HEK293 (cell line): Measurements from ENCODE around the gene TMEM151B.

Experiments
- CTCF ChIA-PET: fragments of 350-600 bp; formaldehyde crosslinking; extraction: SDS; loops from one replicate; lab custom pipeline; 2021; ENCODE audit warnings: antibody characterized with exemption; lab: Yijun Ruan, JAX
- POLR2A ChIA-PET: fragments of 300-600 bp; formaldehyde crosslinking; extraction: SDS; loops from one replicate; lab custom pipeline; 2020; ENCODE audit warnings: antibody characterized with exemption, inconsistent platforms; lab: Yijun Ruan, JAX
- H3K27ac ChIP-seq: fragments of 200-500 bp; sonication (Bioruptor generic); 2 replicates; pipeline ENCODE4 v1.5.1; 2014; ENCODE audit warnings: low read depth, low read length, control low read depth, inconsistent platforms; ENCODE audit errors: extremely low read depth
- H3K36me3 ChIP-seq, 2 experiments: fragments of 200-500 bp in 1 of 2; sonication (Bioruptor generic) in 1 of 2; 1 replicate in 1 of 2; 2 replicates in 1 of 2; pipeline ENCODE4 v1.5.1; 2014 to 2017; ENCODE audit warnings: inconsistent platforms in 2 of 2, low read length in 2 of 2; ENCODE audit not compliant: control insufficient read depth in 2 of 2, insufficient read depth in 1 of 2
- H3K4me1 ChIP-seq: fragments of 200-500 bp; sonication (Bioruptor generic); 2 replicates; pipeline ENCODE4 v1.5.1; 2014; ENCODE audit warnings: mild to moderate bottlenecking, low read length, inconsistent platforms; ENCODE audit not compliant: control insufficient read depth, insufficient read depth
- H3K4me3 ChIP-seq: 2 replicates; pipeline ENCODE4 v1.5.1; 2011; ENCODE audit warnings: low read depth, mild to moderate bottlenecking, control low read depth, low read length, moderate library complexity
- H3K9me3 ChIP-seq: fragments of 200-500 bp; sonication (Bioruptor generic); 2 replicates; pipeline ENCODE4 v1.5.1; 2014; ENCODE audit warnings: low read depth, low read length, inconsistent platforms; ENCODE audit not compliant: control insufficient read depth, insufficient read depth
- GLIS2 ChIP-seq: fragments of 450-650 bp; formaldehyde crosslinking; IDR thresholded peaks from 2 replicates; pipeline ENCODE4 v1.5.1; 2016; ENCODE audit warnings: missing biosample characterization, missing genetic modification characterization
- IKZF3 ChIP-seq: fragments of 450-650 bp; IDR thresholded peaks from 2 replicates; pipeline ENCODE4 v1.5.0; 2018; ENCODE audit warnings: missing biosample characterization, mild to moderate bottlenecking, missing genetic modification characterization, moderate library complexity
- SETDB1 ChIP-seq: IDR thresholded peaks from one replicate; pipeline ENCODE4 v1.6.1; 2017; ENCODE audit warnings: mild to moderate bottlenecking, low read length, moderate library complexity, mixed read lengths; ENCODE audit not compliant: insufficient read length
- SP2 ChIP-seq: fragments of 450-650 bp; formaldehyde crosslinking; IDR thresholded peaks from 2 replicates; pipeline ENCODE4 v1.5.1; 2016; ENCODE audit warnings: missing biosample characterization, missing genetic modification characterization
- ZNF23 ChIP-seq: fragments of 450-650 bp; formaldehyde crosslinking; IDR thresholded peaks from 2 replicates; pipeline ENCODE4 v1.5.1; 2016; ENCODE audit warnings: missing biosample characterization, missing genetic modification characterization, borderline replicate concordance
- ZNF274 ChIP-seq, 2 experiments: fragments of 200-500 bp in 1 of 2; fragments of 450-650 bp in 1 of 2; sonication (Bioruptor generic) in 1 of 2; formaldehyde crosslinking in 1 of 2; IDR thresholded peaks; 2 replicates each; pipeline versions ENCODE4 v1.5.1 to v1.6.1; 2014 to 2016; ENCODE audit warnings: borderline replicate concordance in 1 of 2, inconsistent platforms in 1 of 2, low read length in 1 of 2, missing biosample characterization in 1 of 2, missing genetic modification characterization in 1 of 2
- ZNF555 ChIP-seq: fragments of 450-650 bp; formaldehyde crosslinking; conservative IDR thresholded peaks from 2 replicates; pipeline ENCODE4 v1.5.1; 2017; ENCODE audit warnings: missing biosample characterization, mild to moderate bottlenecking, missing genetic modification characterization, inconsistent platforms
- ZNF792 ChIP-seq: fragments of 450-650 bp; formaldehyde crosslinking; IDR thresholded peaks from 2 replicates; pipeline ENCODE4 v1.5.1; 2016; ENCODE audit warnings: missing biosample characterization, missing genetic modification characterization
- TF ChIP-seq, protein P1 (sequence below): fragments of 450-650 bp; formaldehyde crosslinking; IDR thresholded peaks from 2 replicates; pipeline ENCODE4 v1.5.1; 2017; ENCODE audit warnings: missing biosample characterization, missing genetic modification characterization
- TF ChIP-seq, protein P2 (sequence below): fragments of 450-650 bp; formaldehyde crosslinking; IDR thresholded peaks from 2 replicates; pipeline ENCODE4 v1.5.1; 2016; ENCODE audit warnings: missing biosample characterization, missing genetic modification characterization
- TF ChIP-seq, protein P3 (sequence below): fragments of 450-650 bp; formaldehyde crosslinking; IDR thresholded peaks from 2 replicates; pipeline ENCODE4 v1.5.1; 2016; ENCODE audit warnings: missing biosample characterization, missing genetic modification characterization, borderline replicate concordance
- TF ChIP-seq, protein P4 (sequence below): fragments of 450-650 bp; formaldehyde crosslinking; IDR thresholded peaks from 2 replicates; pipeline ENCODE4 v1.5.1; 2016; ENCODE audit warnings: missing biosample characterization, missing genetic modification characterization
- TF ChIP-seq, protein P5 (sequence below): fragments of 450-650 bp; formaldehyde crosslinking; IDR thresholded peaks from 2 replicates; pipeline ENCODE4 v1.5.1; 2016; ENCODE audit warnings: missing biosample characterization, missing genetic modification characterization
- TF ChIP-seq, protein P6 (sequence below): fragments of 450-650 bp; formaldehyde crosslinking; IDR thresholded peaks from 2 replicates; pipeline ENCODE4 v1.5.1; 2016; ENCODE audit warnings: missing biosample characterization, missing genetic modification characterization

TMEM151B gene

DNA sequence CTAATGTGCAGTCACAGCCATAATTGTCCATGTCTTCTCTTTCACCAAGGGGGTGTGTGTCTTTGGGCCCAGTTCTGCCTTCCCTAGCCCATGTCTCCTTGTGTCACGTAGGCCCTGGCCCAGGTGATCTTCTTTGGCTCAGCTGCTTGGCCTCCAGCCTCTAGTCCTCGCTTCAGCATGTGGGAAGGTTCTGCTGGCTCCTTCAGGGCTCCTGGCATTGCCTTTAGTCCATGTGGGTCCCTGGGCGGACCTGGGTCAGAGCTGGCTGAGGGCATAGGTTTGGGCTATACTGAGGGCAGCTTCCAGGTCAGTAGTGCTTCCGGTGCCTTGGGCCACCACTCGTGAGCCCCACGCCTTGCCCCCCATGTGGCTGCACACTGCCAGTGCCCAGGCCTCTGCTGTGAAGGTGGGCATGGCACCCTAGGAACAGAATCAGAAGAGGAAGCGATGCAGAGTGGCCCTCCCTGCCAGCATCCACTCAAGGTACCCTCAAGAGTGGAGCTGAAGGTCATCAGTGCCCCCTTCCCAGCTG lies 30.1 kb downstream of the TMEM151B start:
- POLR2A ChIA-PET = interaction anchor here (2.6 kb wide), 1 partner anchor 12 kb away, joined by 13 read pairs; the partner anchor contains the start of gene AARS2
- H3K9me3 ChIP-seq = no peaks in the 10 kb centered on the region
- H3K4me1 ChIP-seq = no peaks in the 10 kb centered on the region; the same call in 1 of the 2 replicates
- H3K36me3 ChIP-seq = peaks cover 19 to 57% of the 10 kb centered on the region in 2 experiments
- CTCF ChIA-PET = interaction anchor here (0.7 to 7.1 kb wide), 3 partner anchors 13 to 611 kb away, joined by 5 to 117 read pairs (median 25); partner anchors contain the start of genes AARS2 and TMEM151B
- no peak overlapping the region for H3K27ac ChIP-seq
- no peak for TF ChIP-seq SP2
- TF ChIP-seq GLIS2 (tag by site-specific recombination) = 0 out of 2 replicates have a peak, but pooled peaks have one; percentile 10
- H3K4me3 ChIP-seq = no peak overlapping the region

DNA sequence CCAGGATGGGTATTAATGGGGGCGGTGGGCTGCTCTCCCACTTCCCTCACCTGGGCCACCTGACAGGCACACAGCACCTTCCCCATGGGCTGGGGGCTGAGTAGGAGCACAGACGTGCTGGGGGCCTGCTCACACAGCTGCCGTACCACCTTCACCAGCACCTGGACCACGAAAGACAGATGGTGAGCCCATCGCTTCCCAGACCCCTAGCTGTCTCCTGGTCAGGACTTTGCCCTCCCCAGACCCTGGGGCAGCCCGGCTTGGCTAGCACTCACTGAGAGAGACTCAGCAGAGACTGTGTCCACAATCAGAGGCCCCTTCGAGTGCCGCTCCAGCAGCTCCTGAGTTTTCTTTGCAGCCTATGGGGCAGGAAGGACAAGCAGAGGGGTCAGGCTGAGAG lies 30.9 kb downstream of the TMEM151B start:
- H3K36me3 ChIP-seq = peaks cover 19 to 65% of the 10 kb centered on the region in 2 experiments
- TF ChIP-seq ZNF555 (tag by site-specific recombination) (no peak), SP2 (no peak), ZNF23 (tag by site-specific recombination) (no peak), ZNF792 (tag by site-specific recombination) (no peak), SETDB1 (no peak), IKZF3 (tag by site-specific recombination) (no peak), ZNF274 (IDR thresholded peaks at IDR 0.05; ENCODE audit: low read length) (no peak), ZNF274 (tag by site-specific recombination; IDR thresholded peaks at IDR 0.05; ENCODE audit: borderline replicate concordance) (no peak)
- TF ChIP-seq, protein P1, sequence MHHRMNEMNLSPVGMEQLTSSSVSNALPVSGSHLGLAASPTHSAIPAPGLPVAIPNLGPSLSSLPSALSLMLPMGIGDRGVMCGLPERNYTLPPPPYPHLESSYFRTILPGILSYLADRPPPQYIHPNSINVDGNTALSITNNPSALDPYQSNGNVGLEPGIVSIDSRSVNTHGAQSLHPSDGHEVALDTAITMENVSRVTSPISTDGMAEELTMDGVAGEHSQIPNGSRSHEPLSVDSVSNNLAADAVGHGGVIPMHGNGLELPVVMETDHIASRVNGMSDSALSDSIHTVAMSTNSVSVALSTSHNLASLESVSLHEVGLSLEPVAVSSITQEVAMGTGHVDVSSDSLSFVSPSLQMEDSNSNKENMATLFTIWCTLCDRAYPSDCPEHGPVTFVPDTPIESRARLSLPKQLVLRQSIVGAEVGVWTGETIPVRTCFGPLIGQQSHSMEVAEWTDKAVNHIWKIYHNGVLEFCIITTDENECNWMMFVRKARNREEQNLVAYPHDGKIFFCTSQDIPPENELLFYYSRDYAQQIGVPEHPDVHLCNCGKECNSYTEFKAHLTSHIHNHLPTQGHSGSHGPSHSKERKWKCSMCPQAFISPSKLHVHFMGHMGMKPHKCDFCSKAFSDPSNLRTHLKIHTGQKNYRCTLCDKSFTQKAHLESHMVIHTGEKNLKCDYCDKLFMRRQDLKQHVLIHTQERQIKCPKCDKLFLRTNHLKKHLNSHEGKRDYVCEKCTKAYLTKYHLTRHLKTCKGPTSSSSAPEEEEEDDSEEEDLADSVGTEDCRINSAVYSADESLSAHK = no peak
- TF ChIP-seq, protein P2, sequence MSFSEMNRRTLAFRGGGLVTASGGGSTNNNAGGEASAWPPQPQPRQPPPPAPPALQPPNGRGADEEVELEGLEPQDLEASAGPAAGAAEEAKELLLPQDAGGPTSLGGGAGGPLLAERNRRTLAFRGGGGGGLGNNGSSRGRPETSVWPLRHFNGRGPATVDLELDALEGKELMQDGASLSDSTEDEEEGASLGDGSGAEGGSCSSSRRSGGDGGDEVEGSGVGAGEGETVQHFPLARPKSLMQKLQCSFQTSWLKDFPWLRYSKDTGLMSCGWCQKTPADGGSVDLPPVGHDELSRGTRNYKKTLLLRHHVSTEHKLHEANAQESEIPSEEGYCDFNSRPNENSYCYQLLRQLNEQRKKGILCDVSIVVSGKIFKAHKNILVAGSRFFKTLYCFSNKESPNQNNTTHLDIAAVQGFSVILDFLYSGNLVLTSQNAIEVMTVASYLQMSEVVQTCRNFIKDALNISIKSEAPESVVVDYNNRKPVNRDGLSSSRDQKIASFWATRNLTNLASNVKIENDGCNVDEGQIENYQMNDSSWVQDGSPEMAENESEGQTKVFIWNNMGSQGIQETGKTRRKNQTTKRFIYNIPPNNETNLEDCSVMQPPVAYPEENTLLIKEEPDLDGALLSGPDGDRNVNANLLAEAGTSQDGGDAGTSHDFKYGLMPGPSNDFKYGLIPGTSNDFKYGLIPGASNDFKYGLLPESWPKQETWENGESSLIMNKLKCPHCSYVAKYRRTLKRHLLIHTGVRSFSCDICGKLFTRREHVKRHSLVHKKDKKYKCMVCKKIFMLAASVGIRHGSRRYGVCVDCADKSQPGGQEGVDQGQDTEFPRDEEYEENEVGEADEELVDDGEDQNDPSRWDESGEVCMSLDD = no peak
- TF ChIP-seq, protein P3, sequence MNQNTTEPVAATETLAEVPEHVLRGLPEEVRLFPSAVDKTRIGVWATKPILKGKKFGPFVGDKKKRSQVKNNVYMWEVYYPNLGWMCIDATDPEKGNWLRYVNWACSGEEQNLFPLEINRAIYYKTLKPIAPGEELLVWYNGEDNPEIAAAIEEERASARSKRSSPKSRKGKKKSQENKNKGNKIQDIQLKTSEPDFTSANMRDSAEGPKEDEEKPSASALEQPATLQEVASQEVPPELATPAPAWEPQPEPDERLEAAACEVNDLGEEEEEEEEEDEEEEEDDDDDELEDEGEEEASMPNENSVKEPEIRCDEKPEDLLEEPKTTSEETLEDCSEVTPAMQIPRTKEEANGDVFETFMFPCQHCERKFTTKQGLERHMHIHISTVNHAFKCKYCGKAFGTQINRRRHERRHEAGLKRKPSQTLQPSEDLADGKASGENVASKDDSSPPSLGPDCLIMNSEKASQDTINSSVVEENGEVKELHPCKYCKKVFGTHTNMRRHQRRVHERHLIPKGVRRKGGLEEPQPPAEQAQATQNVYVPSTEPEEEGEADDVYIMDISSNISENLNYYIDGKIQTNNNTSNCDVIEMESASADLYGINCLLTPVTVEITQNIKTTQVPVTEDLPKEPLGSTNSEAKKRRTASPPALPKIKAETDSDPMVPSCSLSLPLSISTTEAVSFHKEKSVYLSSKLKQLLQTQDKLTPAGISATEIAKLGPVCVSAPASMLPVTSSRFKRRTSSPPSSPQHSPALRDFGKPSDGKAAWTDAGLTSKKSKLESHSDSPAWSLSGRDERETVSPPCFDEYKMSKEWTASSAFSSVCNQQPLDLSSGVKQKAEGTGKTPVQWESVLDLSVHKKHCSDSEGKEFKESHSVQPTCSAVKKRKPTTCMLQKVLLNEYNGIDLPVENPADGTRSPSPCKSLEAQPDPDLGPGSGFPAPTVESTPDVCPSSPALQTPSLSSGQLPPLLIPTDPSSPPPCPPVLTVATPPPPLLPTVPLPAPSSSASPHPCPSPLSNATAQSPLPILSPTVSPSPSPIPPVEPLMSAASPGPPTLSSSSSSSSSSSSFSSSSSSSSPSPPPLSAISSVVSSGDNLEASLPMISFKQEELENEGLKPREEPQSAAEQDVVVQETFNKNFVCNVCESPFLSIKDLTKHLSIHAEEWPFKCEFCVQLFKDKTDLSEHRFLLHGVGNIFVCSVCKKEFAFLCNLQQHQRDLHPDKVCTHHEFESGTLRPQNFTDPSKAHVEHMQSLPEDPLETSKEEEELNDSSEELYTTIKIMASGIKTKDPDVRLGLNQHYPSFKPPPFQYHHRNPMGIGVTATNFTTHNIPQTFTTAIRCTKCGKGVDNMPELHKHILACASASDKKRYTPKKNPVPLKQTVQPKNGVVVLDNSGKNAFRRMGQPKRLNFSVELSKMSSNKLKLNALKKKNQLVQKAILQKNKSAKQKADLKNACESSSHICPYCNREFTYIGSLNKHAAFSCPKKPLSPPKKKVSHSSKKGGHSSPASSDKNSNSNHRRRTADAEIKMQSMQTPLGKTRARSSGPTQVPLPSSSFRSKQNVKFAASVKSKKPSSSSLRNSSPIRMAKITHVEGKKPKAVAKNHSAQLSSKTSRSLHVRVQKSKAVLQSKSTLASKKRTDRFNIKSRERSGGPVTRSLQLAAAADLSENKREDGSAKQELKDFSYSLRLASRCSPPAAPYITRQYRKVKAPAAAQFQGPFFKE (tag by site-specific recombination) = no peak
- TF ChIP-seq, protein P4, sequence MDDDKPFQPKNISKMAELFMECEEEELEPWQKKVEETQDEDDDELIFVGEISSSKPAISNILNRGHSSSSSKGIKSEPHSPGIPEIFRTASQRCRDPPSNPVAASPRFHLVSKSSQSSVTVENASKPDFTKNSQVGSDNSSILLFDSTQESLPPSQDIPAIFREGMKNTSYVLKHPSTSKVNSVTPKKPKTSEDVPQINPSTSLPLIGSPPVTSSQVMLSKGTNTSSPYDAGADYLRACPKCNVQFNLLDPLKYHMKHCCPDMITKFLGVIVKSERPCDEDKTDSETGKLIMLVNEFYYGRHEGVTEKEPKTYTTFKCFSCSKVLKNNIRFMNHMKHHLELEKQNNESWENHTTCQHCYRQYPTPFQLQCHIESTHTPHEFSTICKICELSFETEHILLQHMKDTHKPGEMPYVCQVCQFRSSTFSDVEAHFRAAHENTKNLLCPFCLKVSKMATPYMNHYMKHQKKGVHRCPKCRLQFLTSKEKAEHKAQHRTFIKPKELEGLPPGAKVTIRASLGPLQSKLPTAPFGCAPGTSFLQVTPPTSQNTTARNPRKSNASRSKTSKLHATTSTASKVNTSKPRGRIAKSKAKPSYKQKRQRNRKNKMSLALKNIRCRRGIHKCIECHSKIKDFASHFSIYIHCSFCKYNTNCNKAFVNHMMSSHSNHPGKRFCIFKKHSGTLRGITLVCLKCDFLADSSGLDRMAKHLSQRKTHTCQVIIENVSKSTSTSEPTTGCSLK = no peak
- TF ChIP-seq, protein P5, sequence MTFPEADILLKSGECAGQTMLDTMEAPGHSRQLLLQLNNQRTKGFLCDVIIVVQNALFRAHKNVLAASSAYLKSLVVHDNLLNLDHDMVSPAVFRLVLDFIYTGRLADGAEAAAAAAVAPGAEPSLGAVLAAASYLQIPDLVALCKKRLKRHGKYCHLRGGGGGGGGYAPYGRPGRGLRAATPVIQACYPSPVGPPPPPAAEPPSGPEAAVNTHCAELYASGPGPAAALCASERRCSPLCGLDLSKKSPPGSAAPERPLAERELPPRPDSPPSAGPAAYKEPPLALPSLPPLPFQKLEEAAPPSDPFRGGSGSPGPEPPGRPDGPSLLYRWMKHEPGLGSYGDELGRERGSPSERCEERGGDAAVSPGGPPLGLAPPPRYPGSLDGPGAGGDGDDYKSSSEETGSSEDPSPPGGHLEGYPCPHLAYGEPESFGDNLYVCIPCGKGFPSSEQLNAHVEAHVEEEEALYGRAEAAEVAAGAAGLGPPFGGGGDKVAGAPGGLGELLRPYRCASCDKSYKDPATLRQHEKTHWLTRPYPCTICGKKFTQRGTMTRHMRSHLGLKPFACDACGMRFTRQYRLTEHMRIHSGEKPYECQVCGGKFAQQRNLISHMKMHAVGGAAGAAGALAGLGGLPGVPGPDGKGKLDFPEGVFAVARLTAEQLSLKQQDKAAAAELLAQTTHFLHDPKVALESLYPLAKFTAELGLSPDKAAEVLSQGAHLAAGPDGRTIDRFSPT (tag by site-specific recombination) = no peak
- TF ChIP-seq, protein P6, sequence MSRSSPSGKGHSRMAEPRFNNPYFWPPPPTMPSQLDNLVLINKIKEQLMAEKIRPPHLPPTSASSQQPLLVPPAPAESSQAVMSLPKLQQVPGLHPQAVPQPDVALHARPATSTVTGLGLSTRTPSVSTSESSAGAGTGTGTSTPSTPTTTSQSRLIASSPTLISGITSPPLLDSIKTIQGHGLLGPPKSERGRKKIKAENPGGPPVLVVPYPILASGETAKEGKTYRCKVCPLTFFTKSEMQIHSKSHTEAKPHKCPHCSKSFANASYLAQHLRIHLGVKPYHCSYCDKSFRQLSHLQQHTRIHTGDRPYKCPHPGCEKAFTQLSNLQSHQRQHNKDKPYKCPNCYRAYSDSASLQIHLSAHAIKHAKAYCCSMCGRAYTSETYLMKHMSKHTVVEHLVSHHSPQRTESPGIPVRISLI (tag by site-specific recombination) = no peak

More for the DNA sequence above, 30.9 kb downstream of the TMEM151B start:
- CTCF ChIA-PET = interaction anchor here (0.5 to 7.1 kb wide), 4 partner anchors 13 to 94 kb away, joined by 3 to 117 read pairs (median 14); partner anchors contain the start of genes AARS2 and TMEM151B
- Histone ChIP-seq H3K9me3 (no peaks in the 10 kb centered on the region), H3K4me1 (no peaks in the 10 kb centered on the region; the same call in 1 of the 2 replicates), H3K4me3 (no peak overlapping the region), H3K27ac (no peak overlapping the region)
- POLR2A ChIA-PET = interaction anchor here (0.6 to 0.9 kb wide), 3 partner anchors 12 to 103 kb away, joined by 3 read pairs; partner anchors contain the start of genes AARS2 and HSP90AB1
